H9 (cell line): ENCODE data around the gene RPL21. TPM values are rescaled to one million over a fixed set of nuclear protein-coding genes. Genes with fewer than 3 reads are reported as not detected.
"Not testable (repeated sequence)": the region's sequence is repeated elsewhere in the genome, so short reads cannot be mapped to it uniquely, and the experiment has no call there.

ENCODE experiments used
- DNase-seq: peaks from one replicate; pipeline ENCODE4 v3.0.0-alpha.2; 2017
- H2AFZ ChIP-seq: one replicate; pipeline ENCODE4 v1.6.1; 2013; ENCODE audit warnings: mild to moderate bottlenecking, low read length, control low read depth, moderate library complexity
- H2AK5ac ChIP-seq: 2 replicates; pipeline ENCODE4 v1.6.1; 2013; ENCODE audit warnings: low read length, control low read depth, mixed read lengths; ENCODE audit not compliant: insufficient read length
- H2BK120ac ChIP-seq: one replicate; pipeline ENCODE4 v1.6.1; 2013; ENCODE audit warnings: low read depth, mild to moderate bottlenecking, low read length, control low read depth, inconsistent platforms; ENCODE audit not compliant: poor library complexity, severe bottlenecking
- H2BK12ac ChIP-seq: 2 replicates; pipeline ENCODE4 v1.6.1; 2013; ENCODE audit warnings: low read length, control low read depth, mixed read lengths, low read depth; ENCODE audit not compliant: insufficient read length
- H2BK15ac ChIP-seq: 2 replicates; pipeline ENCODE4 v1.6.1; 2013; ENCODE audit warnings: low read depth, low read length, control low read depth
- H2BK20ac ChIP-seq: one replicate; pipeline ENCODE4 v1.6.1; 2013; ENCODE audit warnings: low read depth, mild to moderate bottlenecking, low read length, control low read depth, inconsistent platforms; ENCODE audit not compliant: poor library complexity, severe bottlenecking
- H2BK5ac ChIP-seq: 2 replicates; pipeline ENCODE4 v1.6.1; 2013; ENCODE audit warnings: low read length, control low read depth, mixed read lengths; ENCODE audit not compliant: insufficient read length
- H3K14ac ChIP-seq: 2 replicates; pipeline ENCODE4 v1.6.1; 2013; ENCODE audit warnings: low read length, control low read depth; ENCODE audit not compliant: insufficient read depth
- H3K18ac ChIP-seq: 2 replicates; pipeline ENCODE4 v1.6.1; 2013; ENCODE audit warnings: low read depth, mild to moderate bottlenecking, mixed read lengths, low read length, control low read depth; ENCODE audit not compliant: insufficient read length
- H3K23ac ChIP-seq: 2 replicates; pipeline ENCODE4 v1.6.1; 2013; ENCODE audit warnings: low read length, control low read depth, mixed read lengths, low read depth; ENCODE audit not compliant: insufficient read length
- H3K23me2 ChIP-seq: 2 replicates; pipeline ENCODE4 v1.6.1; 2013; ENCODE audit warnings: low read depth, mild to moderate bottlenecking, mixed read lengths, low read length, control low read depth; ENCODE audit not compliant: insufficient read length, poor library complexity, severe bottlenecking
- H3K27ac ChIP-seq: 2 replicates; pipeline ENCODE4 v1.5.1; 2013; ENCODE audit warnings: low read length, control low read depth, mixed read lengths, low read depth; ENCODE audit not compliant: insufficient read length
- H3K27me3 ChIP-seq: 2 replicates; pipeline ENCODE4 v1.6.1; 2013; ENCODE audit warnings: low read length, control low read depth, inconsistent platforms; ENCODE audit not compliant: insufficient read depth
- H3K4ac ChIP-seq: 2 replicates; pipeline ENCODE4 v1.6.1; 2013; ENCODE audit warnings: low read depth, mild to moderate bottlenecking, control low read depth, inconsistent platforms, low read length, moderate library complexity
- H3K4me1 ChIP-seq: 2 replicates; pipeline ENCODE4 v1.6.1; 2013; ENCODE audit warnings: low read length, control low read depth, inconsistent platforms; ENCODE audit not compliant: insufficient read depth
- H3K4me2 ChIP-seq: 2 replicates; pipeline ENCODE4 v1.6.1; 2013; ENCODE audit warnings: low read length, control low read depth, mixed read lengths; ENCODE audit not compliant: insufficient read length, insufficient read depth
- H3K56ac ChIP-seq: 2 replicates; pipeline ENCODE4 v1.6.1; 2013; ENCODE audit warnings: low read depth, mild to moderate bottlenecking, mixed read lengths, low read length, control low read depth; ENCODE audit not compliant: insufficient read length
- H3K79me1 ChIP-seq: 2 replicates; pipeline ENCODE4 v1.6.1; 2013; ENCODE audit warnings: low read depth, mild to moderate bottlenecking, moderate library complexity, low read length, control low read depth, inconsistent platforms; ENCODE audit not compliant: insufficient read depth, poor library complexity, severe bottlenecking
- H3K79me2 ChIP-seq: 2 replicates; pipeline ENCODE4 v1.6.1; 2013; ENCODE audit warnings: low read length, control low read depth, inconsistent platforms; ENCODE audit not compliant: insufficient read depth
- H3K9ac ChIP-seq: 2 replicates; pipeline ENCODE4 v1.6.1; 2013; ENCODE audit warnings: low read length, control low read depth, mixed read lengths; ENCODE audit not compliant: insufficient read length; ENCODE audit errors: extremely low read depth
- H3K9me3 ChIP-seq: one replicate; pipeline ENCODE4 v1.6.1; 2013; ENCODE audit warnings: low read depth, low read length, inconsistent platforms; ENCODE audit not compliant: control insufficient read depth
- H3T11ph ChIP-seq: one replicate; pipeline ENCODE4 v1.6.1; 2013; ENCODE audit warnings: mild to moderate bottlenecking, low read length, control low read depth, inconsistent platforms
- H4K20me1 ChIP-seq: one replicate; pipeline ENCODE4 v1.6.1; 2013; ENCODE audit not compliant: control insufficient read depth, insufficient read length, insufficient read depth
- H4K5ac ChIP-seq: 2 replicates; pipeline ENCODE4 v1.6.1; 2013; ENCODE audit warnings: low read depth, mild to moderate bottlenecking, mixed read lengths, low read length, control low read depth; ENCODE audit not compliant: insufficient read length
- H4K8ac ChIP-seq: replicated peaks from 2 replicates; pipeline ENCODE4 v1.6.1; 2013; ENCODE audit warnings: low read length, control low read depth, mixed read lengths, low read depth; ENCODE audit not compliant: insufficient read length
- H4K91ac ChIP-seq: 2 replicates; pipeline ENCODE4 v1.6.1; 2013; ENCODE audit warnings: low read depth, mild to moderate bottlenecking, moderate library complexity, mixed read lengths, low read length, control low read depth; ENCODE audit not compliant: insufficient read length
- H3K27ac Mint-ChIP-seq, 3 experiments: 2 replicates in 2 of 3; 3 replicates in 1 of 3; pipeline ENCODE4 v1.8.0; 2020 to 2021; ENCODE audit warnings: mixed read lengths in 3 of 3, mild to moderate bottlenecking in 1 of 3, moderate library complexity in 1 of 3
- H3K27me3 Mint-ChIP-seq: 2 replicates; pipeline ENCODE4 v1.8.0; 2021; ENCODE audit warnings: low read depth, mild to moderate bottlenecking, moderate library complexity, mixed read lengths
- H3K36me3 Mint-ChIP-seq, 3 experiments: 2 replicates in 2 of 3; 3 replicates in 1 of 3; pipeline ENCODE4 v1.8.0; 2020 to 2021; ENCODE audit warnings: low read depth in 3 of 3, mixed read lengths in 3 of 3; ENCODE audit not compliant: insufficient read depth in 1 of 3
- H3K4me1 Mint-ChIP-seq, 2 experiments: 2 replicates each; pipeline ENCODE4 v1.8.0; 2020; ENCODE audit warnings: mixed read lengths in 2 of 2
- H3K4me3 Mint-ChIP-seq, 2 experiments: 2 replicates in 1 of 2; 3 replicates in 1 of 2; pipeline ENCODE4 v1.8.0; 2020 to 2021; ENCODE audit warnings: mild to moderate bottlenecking in 2 of 2, mixed read lengths in 2 of 2, moderate library complexity in 1 of 2
- H3K9me3 Mint-ChIP-seq, 2 experiments: 2 replicates in 1 of 2; 3 replicates in 1 of 2; pipeline ENCODE4 v1.8.0; 2020; ENCODE audit warnings: mild to moderate bottlenecking in 2 of 2, mixed read lengths in 2 of 2, moderate library complexity in 1 of 2
- CTCF ChIP-seq: fragments of 200-600 bp; sonication (generic); conservative IDR thresholded peaks from 3 replicates; pipeline ENCODE4 v1.8.0; 2021; ENCODE audit warnings: antibody characterized with exemption, mild to moderate bottlenecking
- WGBS: extraction: QIAGEN DNeasy Blood & Tissue Kit; methylation state at CpG from one replicate; pipeline ENCODE4 v1.1.7; 2013; ENCODE audit warnings: missing lambda C conversion rate, low lambda C conversion rate, mixed read lengths; ENCODE audit not compliant: insufficient read length; ENCODE audit errors: extremely low coverage; 5-methylcytosine and 5-hydroxymethylcytosine counted together
- total RNA-seq: library from RNA; stranded (reverse); gene quantifications from 2 replicates; pipeline ENCODE4 v1.2.1, GENCODE V29; 2021

The RPL21 gene
- total RNA-seq, 1 experiment from 2014 or later = 1,099 TPM

GRCh38 chr13:27298849-27299248, 47.5 kb downstream of the RPL21 start:
- H3K27ac Mint-ChIP-seq = no peak overlapping the region
- DNase-seq = no peak
- H3K4me3 Mint-ChIP-seq = no peak overlapping the region
- Histone ChIP-seq H3K23me2 (no peaks in the 10 kb centered on the region), H4K20me1 (no peaks in the 10 kb centered on the region), H2AFZ (no peak overlapping the region), H3K56ac (no peak overlapping the region), H3K18ac (no peak overlapping the region), H3K4me2 (no peak overlapping the region), H3K14ac (no peak overlapping the region), H2BK20ac (no peak overlapping the region), H3T11ph (no peak overlapping the region), H3K9me3 (no peaks in the 10 kb centered on the region), H3K27me3 (no peaks in the 10 kb centered on the region), H3K4ac (no peak overlapping the region), H2BK5ac (no peak overlapping the region), H2BK120ac (no peak overlapping the region), H2BK12ac (no peak overlapping the region), H3K4me1 (no peaks in the 10 kb centered on the region), H4K91ac (no peak overlapping the region), H3K23ac (no peak overlapping the region), H2BK15ac (no peak overlapping the region), H3K79me2 (no peaks in the 10 kb centered on the region), H4K8ac (no peak overlapping the region), H3K27ac (no peak overlapping the region), H3K79me1 (no peaks in the 10 kb centered on the region), H3K9ac (no peak overlapping the region), H2AK5ac (no peak overlapping the region), H4K5ac (no peak overlapping the region)
- H3K4me1 Mint-ChIP-seq = no peaks in the 10 kb centered on the region
- no peak for TF ChIP-seq CTCF
- WGBS = no CpG with 5 or more reads among the region's 5 CpGs
- H3K36me3 Mint-ChIP-seq = no peaks in the 10 kb centered on the region; a peak in 1 of 7 replicates
- H3K9me3 Mint-ChIP-seq = peaks cover 0 to 6% of the 10 kb centered on the region in 2 experiments; a peak in 2 of 5 replicates
- H3K27me3 Mint-ChIP-seq = peaks cover 2% of the 10 kb centered on the region; the same call in 1 of the 2 replicates

GRCh38 chr13:27300406-27300805, 49.0 kb downstream of the RPL21 start:
- no CpG with 5 or more reads among the region's 7 CpGs for WGBS
- not testable (repeated sequence) for DNase-seq, H3K56ac ChIP-seq, H3K18ac ChIP-seq, H3K79me1 ChIP-seq, H3K9me3 ChIP-seq, H2BK120ac ChIP-seq, H3K9ac ChIP-seq, H3K27ac ChIP-seq, H2BK12ac ChIP-seq, H3K23me2 ChIP-seq, H4K20me1 ChIP-seq, H4K5ac ChIP-seq, H3K27ac Mint-ChIP-seq, H3K23ac ChIP-seq, H2AFZ ChIP-seq, H3K27me3 Mint-ChIP-seq, H2BK15ac ChIP-seq, H3T11ph ChIP-seq, H3K79me2 ChIP-seq, H3K4me1 ChIP-seq, H3K14ac ChIP-seq, H2AK5ac ChIP-seq, H3K9me3 Mint-ChIP-seq, H3K4me3 Mint-ChIP-seq, H3K27me3 ChIP-seq, H4K8ac ChIP-seq, H3K4ac ChIP-seq, H2BK20ac ChIP-seq, H3K36me3 Mint-ChIP-seq, H3K4me2 ChIP-seq, H3K4me1 Mint-ChIP-seq, H2BK5ac ChIP-seq, H4K91ac ChIP-seq
